ENCODE measurements around the gene AGAP2.
"Not testable (repeated sequence)": the region's sequence is repeated elsewhere in the genome, so short reads cannot be mapped to it uniquely, and the experiment has no call there.

AGAP2 gene

DNA sequence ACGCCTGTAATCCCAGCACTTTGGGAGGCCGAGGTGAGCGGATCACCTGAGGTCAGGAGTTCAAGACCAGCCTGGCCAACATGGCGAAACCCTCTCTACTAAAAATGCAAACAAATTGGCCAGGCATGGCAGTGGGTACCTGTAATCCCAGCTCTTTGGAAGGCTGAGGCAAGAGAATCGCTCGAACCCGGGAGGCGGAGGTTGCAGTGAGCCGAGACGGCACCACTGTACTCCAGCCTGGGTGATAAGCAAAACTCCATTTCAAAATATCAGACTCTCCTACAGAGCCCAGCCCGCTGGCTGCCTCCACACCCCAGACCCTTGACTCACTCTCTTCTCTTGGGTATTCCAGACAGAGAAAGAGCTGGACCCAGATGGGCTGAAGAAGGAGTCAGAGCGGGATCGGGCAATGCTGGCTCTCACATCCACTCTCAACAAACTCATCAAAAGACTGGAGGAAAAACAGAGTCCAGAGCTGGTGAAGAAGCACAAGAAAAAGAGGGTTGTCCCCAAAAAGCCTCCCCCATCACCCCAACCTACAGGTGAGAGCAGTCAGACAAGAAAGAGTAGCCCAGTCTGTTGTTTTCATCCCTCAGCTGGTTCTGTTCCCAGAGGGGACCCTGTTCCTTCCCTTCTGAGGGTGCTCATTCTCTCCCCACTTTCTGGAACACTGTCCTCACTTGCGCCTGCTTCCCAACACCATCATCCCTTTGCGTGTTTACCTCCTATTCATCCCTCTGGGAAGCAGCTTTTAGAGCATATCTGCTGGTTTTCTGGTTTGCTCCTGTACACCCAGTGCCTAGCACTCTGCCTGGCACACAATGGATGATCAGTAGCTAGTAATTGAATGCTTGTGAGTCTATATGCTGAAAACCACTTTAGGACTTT is 19.7 kb downstream of the AGAP2 start:
- TF ChIP-seq, protein P1, sequence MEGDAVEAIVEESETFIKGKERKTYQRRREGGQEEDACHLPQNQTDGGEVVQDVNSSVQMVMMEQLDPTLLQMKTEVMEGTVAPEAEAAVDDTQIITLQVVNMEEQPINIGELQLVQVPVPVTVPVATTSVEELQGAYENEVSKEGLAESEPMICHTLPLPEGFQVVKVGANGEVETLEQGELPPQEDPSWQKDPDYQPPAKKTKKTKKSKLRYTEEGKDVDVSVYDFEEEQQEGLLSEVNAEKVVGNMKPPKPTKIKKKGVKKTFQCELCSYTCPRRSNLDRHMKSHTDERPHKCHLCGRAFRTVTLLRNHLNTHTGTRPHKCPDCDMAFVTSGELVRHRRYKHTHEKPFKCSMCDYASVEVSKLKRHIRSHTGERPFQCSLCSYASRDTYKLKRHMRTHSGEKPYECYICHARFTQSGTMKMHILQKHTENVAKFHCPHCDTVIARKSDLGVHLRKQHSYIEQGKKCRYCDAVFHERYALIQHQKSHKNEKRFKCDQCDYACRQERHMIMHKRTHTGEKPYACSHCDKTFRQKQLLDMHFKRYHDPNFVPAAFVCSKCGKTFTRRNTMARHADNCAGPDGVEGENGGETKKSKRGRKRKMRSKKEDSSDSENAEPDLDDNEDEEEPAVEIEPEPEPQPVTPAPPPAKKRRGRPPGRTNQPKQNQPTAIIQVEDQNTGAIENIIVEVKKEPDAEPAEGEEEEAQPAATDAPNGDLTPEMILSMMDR (IDR thresholded peaks at IDR 0.05), result no peak
- DNase-seq (ENCODE audit: low spot score), result no peak
- Histone ChIP-seq H3K4me3 (no peak overlapping the region), H3K27ac (no peak overlapping the region)

DNA sequence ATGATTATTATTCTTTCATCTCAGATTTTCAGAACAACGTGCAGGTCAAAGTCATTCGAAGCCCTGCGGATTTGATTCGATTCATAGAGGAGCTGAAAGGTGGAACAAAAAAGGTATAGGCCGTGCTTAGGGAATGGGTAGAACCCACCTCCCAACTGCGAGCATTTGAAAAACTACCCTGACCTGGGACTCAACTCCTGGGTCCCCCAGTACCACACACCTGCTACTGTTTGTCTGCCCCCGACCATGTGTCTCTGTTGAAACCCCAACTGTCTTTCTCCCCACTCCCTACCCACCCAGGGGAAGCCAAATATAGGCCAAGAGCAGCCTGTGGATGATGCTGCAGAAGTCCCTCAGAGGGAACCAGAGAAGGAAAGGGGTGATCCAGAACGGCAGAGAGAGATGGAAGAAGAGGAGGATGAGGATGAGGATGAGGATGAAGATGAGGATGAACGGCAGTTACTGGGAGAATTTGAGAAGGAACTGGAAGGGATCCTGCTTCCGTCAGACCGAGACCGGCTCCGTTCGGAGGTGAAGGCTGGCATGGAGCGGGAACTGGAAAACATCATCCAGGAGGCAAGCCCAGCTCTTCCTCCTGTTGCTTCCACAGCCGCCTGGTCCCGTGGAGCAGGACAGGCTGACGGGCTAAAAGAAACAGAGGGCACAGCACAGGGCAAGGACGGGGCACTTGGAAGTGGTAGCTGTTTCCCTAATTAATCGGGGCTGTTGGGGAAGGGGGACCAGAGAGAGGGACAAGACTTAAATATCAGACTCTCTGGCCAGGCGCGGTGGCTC is 20.5 kb downstream of the AGAP2 start:
- TF ChIP-seq, protein P1 (IDR thresholded peaks at IDR 0.05), result no peak
- H3K27ac ChIP-seq, result no peak overlapping the region
- no peak overlapping the region for H3K4me3 ChIP-seq
- DNase-seq (ENCODE audit: low spot score), result no peak

DNA sequence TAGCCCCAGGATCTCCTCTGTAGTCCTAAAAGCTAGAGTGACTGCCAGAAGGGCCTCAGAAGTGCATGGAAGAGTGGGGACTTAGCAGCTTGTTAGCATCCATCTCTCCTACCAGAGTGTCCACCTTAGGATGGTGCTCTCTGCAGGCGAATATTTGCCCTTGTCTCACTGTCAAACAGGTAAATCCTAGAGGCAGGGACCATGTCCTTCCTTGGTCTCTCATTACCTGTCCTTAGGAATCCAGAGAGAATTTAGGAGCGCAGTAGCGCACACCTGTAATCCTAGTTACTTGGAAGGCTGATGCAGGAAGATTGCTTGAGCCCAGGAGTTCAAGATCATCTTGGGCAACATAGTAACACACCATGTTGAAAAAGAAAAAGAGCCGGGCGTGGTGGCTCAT is 21.4 kb downstream of the AGAP2 start:
- TF ChIP-seq, protein P1 (IDR thresholded peaks at IDR 0.05), result no peak
- Histone ChIP-seq H3K27ac (no peak overlapping the region), H3K4me3 (no peak overlapping the region)
- DNase-seq (ENCODE audit: low spot score), result no peak

DNA sequence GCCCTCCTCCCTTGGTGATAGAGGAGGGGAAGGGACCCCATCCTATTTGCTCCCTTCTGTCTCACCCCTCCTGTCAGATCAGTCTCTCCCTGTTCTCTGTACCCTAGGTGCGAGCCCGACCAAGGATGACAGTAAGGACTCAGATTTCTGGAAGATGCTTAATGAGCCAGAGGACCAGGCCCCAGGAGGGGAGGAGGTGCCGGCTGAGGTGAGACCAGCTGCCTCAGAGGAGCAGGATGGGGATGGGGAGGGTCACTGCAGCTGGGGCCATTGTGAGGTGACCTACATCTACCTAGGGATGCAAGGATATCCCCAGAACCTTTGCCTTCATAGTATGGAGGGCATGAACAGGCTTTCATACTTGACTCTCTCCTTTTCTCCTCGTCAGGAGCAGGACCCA is 22.2 kb downstream of the AGAP2 start:
- TF ChIP-seq, protein P1 (IDR thresholded peaks at IDR 0.05), result no peak
- no peak for DNase-seq (ENCODE audit: low spot score)
- no peak overlapping the region for H3K27ac ChIP-seq
- no peak overlapping the region for H3K4me3 ChIP-seq

DNA sequence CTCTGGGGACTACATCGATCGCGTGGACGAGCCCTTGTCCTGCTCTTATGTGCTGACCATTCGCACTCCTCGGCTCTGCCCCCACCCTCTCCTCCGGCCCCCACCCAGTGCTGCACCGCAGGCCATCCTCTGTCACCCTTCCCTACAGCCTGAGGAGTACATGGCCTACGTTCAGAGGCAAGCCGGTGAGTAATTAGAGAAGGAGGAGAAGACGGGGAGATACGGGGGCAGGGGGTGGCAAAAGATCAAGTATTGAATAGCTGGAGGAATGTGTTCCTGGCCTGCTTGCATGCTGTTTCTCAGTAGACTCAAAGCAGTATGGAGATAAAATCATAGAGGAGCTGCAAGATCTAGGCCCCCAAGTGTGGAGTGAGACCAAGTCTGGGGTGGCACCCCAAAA is 22.8 kb downstream of the AGAP2 start:
- no peak for DNase-seq (ENCODE audit: low spot score)
- H3K27ac ChIP-seq, result no peak overlapping the region
- H3K4me3 ChIP-seq, result no peak overlapping the region
- TF ChIP-seq, protein P1 (IDR thresholded peaks at IDR 0.05), result no peak

DNA sequence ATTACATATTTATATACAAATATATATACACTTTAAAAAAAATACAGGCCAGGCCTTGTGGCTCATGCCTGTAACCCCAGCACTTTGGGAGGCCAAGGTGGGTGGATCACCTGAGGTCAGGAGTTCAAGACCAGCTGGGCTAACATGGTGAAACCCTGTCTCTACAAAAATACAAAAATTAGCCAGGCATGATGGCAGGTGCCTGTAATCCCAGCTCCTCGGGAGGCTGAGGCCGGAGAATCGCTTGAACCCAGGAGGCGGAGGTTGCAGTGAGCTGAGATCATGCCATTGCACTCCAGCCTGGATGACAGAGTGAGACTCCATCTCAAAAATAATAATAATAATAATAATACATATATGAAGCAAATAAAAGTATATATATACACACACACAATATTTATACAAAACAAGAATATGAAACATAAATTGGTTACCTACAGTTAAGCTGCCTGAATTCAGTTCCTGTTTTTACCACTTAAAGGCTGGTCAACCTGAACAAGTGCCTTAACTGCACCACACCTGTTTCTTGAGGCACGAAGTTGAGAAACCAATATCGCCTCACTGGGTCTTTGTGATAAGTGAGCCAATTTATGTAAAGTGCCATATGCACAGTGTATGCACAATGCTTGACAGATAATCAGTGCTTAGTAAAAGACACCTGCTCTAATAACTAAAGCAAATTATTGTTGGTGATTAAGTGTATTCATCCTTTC is 23.4 kb downstream of the AGAP2 start:
- not testable (repeated sequence) for H3K27ac ChIP-seq; DNase-seq (ENCODE audit: low spot score); H3K4me3 ChIP-seq

DNA sequence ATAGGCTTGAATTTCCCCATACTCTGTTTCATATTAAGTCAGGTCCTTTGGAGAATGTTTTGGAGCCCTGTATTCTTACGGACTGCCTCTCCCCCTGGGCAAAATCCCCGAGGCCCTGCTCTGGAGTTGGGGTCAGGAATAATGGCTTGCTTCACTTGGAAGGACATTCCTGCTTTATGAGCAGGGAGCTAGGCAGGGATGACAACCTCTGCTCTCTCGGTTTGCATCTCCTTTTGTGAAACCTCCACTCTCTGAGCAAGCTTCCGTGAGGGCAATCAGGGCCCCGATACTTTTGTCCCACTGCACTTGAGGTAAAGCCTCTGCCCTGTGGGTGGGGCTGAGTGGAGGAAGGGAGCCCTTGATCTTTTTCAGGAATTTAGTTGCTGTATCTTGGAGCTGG is 25.3 kb downstream of the AGAP2 start:
- no peak for DNase-seq (ENCODE audit: low spot score)
- Histone ChIP-seq H3K27ac (no peak overlapping the region), H3K4me3 (no peak overlapping the region)
- TF ChIP-seq, protein P1 (IDR thresholded peaks at IDR 0.05), result no peak
